Common myeloid progenitor, CD34-positive (primary cell): ENCODE data around the gene CADPS.

Source experiments
- CTCF ChIA-PET: fragments of 350-600 bp; sonication (Branson Sonifier 250); formaldehyde crosslinking; loops from one replicate; lab custom pipeline; 2021; ENCODE audit warnings: antibody characterized with exemption; lab: Charles Lee
- POLR2A ChIA-PET: fragments of 350-600 bp; sonication (Branson Sonifier 250); formaldehyde crosslinking; loops from one replicate; lab custom pipeline; 2021; ENCODE audit warnings: antibody characterized with exemption; lab: Charles Lee
- DNase-seq, 3 donors: peaks; one replicate each; pipeline versions ENCODE4 v3.0.0 to v3.0.0-alpha.2; 2013
- H3K27ac ChIP-seq, 2 experiments: 1 replicate in 1 of 2; 2 replicates in 1 of 2; pipeline ENCODE4 v1.7.0; 2013; ENCODE audit warnings: inconsistent platforms in 2 of 2, low read length in 2 of 2, mild to moderate bottlenecking in 2 of 2, low read depth in 1 of 2, moderate library complexity in 1 of 2; ENCODE audit not compliant: severe bottlenecking in 2 of 2, insufficient read depth in 1 of 2, poor library complexity in 1 of 2
- H3K27me3 ChIP-seq, 5 experiments: replicated peaks in 2 of 5; 1 replicate in 3 of 5; 2 replicates in 2 of 5; pipeline versions ENCODE4 v1.6.1 to v1.7.0; 2013; ENCODE audit warnings: low read length in 4 of 5, mild to moderate bottlenecking in 2 of 5, moderate library complexity in 2 of 5, inconsistent platforms in 1 of 5; ENCODE audit not compliant: insufficient read depth in 5 of 5, control insufficient read depth in 4 of 5
- H3K36me3 ChIP-seq, 4 experiments: 1 replicate in 2 of 4; 2 replicates in 2 of 4; pipeline versions ENCODE4 v1.6.1 to v1.7.0; 2013; ENCODE audit warnings: low read length in 3 of 4, control low read depth in 1 of 4, mild to moderate bottlenecking in 1 of 4; ENCODE audit not compliant: control insufficient read depth in 4 of 4, insufficient read depth in 4 of 4
- H3K4me1 ChIP-seq, 4 experiments: 1 replicate in 3 of 4; 2 replicates in 1 of 4; pipeline versions ENCODE4 v1.6.1 to v1.7.1; 2013; ENCODE audit warnings: low read length in 3 of 4, mild to moderate bottlenecking in 3 of 4, control low read depth in 1 of 4, inconsistent platforms in 1 of 4, moderate library complexity in 1 of 4; ENCODE audit not compliant: control insufficient read depth in 4 of 4, insufficient read depth in 4 of 4; ENCODE audit errors: control extremely low read depth in 1 of 4
- H3K4me3 ChIP-seq, 7 experiments: 1 replicate in 4 of 7; 2 replicates in 3 of 7; pipeline versions ENCODE4 v1.5.1 to v1.7.0; 2013; ENCODE audit warnings: mild to moderate bottlenecking in 7 of 7, low read length in 6 of 7, moderate library complexity in 6 of 7, inconsistent platforms in 2 of 7, low read depth in 2 of 7, control low read depth in 1 of 7; ENCODE audit not compliant: insufficient read depth in 4 of 7, control insufficient read depth in 1 of 7; ENCODE audit errors: extremely low read depth in 1 of 7
- H3K9me3 ChIP-seq, 5 experiments: 1 replicate in 4 of 5; 2 replicates in 1 of 5; pipeline versions ENCODE4 v1.6.1 to v1.7.1; 2013; ENCODE audit warnings: low read length in 4 of 5, mild to moderate bottlenecking in 2 of 5, inconsistent platforms in 1 of 5, low read depth in 1 of 5, moderate library complexity in 1 of 5; ENCODE audit not compliant: control insufficient read depth in 4 of 5, insufficient read depth in 2 of 5; ENCODE audit errors: control extremely low read depth in 1 of 5
- WGBS: methylation state at CpG from one replicate; pipeline ENCODE4 v1.1.5; 2013; ENCODE audit not compliant: insufficient coverage; 5-methylcytosine and 5-hydroxymethylcytosine counted together

The CADPS gene

GRCh38 chr3:62374341-62375218 lies 500.6 kb downstream of the CADPS start:
- Histone ChIP-seq H3K4me1 (peaks cover 0 to 28% (median 10%) of the 10 kb centered on the region in 4 experiments), H3K27me3 (peaks cover 10 to 100% (median 56%) of the 10 kb centered on the region in 5 experiments), H3K4me3 (peak overlapping the region in 4 of 7 experiments; percentile 3 to 37 (median 32)), H3K9me3 (peaks cover 0 to 2% (median 0%) of the 10 kb centered on the region in 5 experiments), H3K27ac (no peak overlapping the region), H3K36me3 (no peaks in the 10 kb centered on the region)
- ChIA-PET POLR2A (no interaction called here), CTCF (interaction anchor here (1.1 kb wide), 1 partner anchor 14 kb away, joined by 3 read pairs; no protein-coding TSS in a partner anchor)
- DNase-seq, result no peak
- WGBS, result 5% methylated on average over 10 of the region's 30 CpGs

GRCh38 chr3:62373714-62374333 lies 501.4 kb downstream of the CADPS start:
- Histone ChIP-seq H3K4me1 (peaks cover 0 to 35% (median 12%) of the 10 kb centered on the region in 4 experiments), H3K36me3 (no peaks in the 10 kb centered on the region), H3K9me3 (peaks cover 0 to 2% (median 0%) of the 10 kb centered on the region in 5 experiments), H3K4me3 (peak overlapping the region in 4 of 7 experiments; percentile 22 to 37 (median 32)), H3K27me3 (peaks cover 6 to 100% (median 53%) of the 10 kb centered on the region in 5 experiments), H3K27ac (no peak overlapping the region)
- WGBS, result 4% methylated on average over 44 of the region's 47 CpGs
- DNase-seq, result peak in 1 of 3 donors; percentile 34
- POLR2A ChIA-PET, result no interaction called here
- CTCF ChIA-PET, result interaction anchor here (1.1 kb wide), 1 partner anchor 14 kb away, joined by 3 read pairs; no protein-coding TSS in a partner anchor

GRCh38 chr3:62373215-62373614 lies 502.0 kb downstream of the CADPS start, which contains the start of gene FEZF2:
Gene FEZF2 (minus strand): TSS chr3:62373550. CDS start chr3:62372868, 682 bp downstream.
- Histone ChIP-seq H3K4me1 (peaks cover 0 to 36% (median 14%) of the 10 kb centered on the region in 4 experiments), H3K27ac (no peak within 1 kb of the TSS)
- WGBS, result 8% methylated on average over 8 of the region's 28 CpGs

GRCh38 chr3:62372621-62373041 lies 502.6 kb downstream of the CADPS start:
- H3K36me3 ChIP-seq, result no peaks in the 10 kb centered on the region
- peaks cover 0 to 37% (median 15%) of the 10 kb centered on the region in 4 experiments for H3K4me1 ChIP-seq
- POLR2A ChIA-PET, result no interaction called here
- CTCF ChIA-PET, result interaction anchor here (0.7 kb wide), 1 partner anchor 41 kb away, joined by 3 read pairs; no protein-coding TSS in a partner anchor
- no peak for DNase-seq
- peaks cover 0 to 2% (median 0%) of the 10 kb centered on the region in 5 experiments for H3K9me3 ChIP-seq
- peaks cover 6 to 100% (median 55%) of the 10 kb centered on the region in 5 experiments for H3K27me3 ChIP-seq
- no peak overlapping the region for H3K4me3 ChIP-seq
- no peak overlapping the region for H3K27ac ChIP-seq
- 4% methylated on average over 28 of the region's 30 CpGs for WGBS

More at GRCh38 chr3:62373215-62373614, 502.0 kb downstream of the CADPS start, which contains the start of gene FEZF2:
- CTCF ChIA-PET, result no interaction called here
- POLR2A ChIA-PET, result no interaction called here
- no peak for DNase-seq
- Histone ChIP-seq H3K4me3 (peak within 1 kb of the TSS in 4 of 7 experiments; percentile 22 to 37 (median 32)), H3K9me3 (peaks cover 0 to 2% (median 0%) of the 10 kb centered on the region in 5 experiments), H3K27me3 (peaks cover 6 to 100% (median 51%) of the 10 kb centered on the region in 5 experiments), H3K36me3 (no peaks in the 10 kb centered on the region)

GRCh38 chr3:62371720-62372591 lies 503.3 kb downstream of the CADPS start:
- Histone ChIP-seq H3K27ac (no peak overlapping the region), H3K4me3 (no peak overlapping the region), H3K27me3 (peaks cover 6 to 100% (median 55%) of the 10 kb centered on the region in 5 experiments), H3K4me1 (peaks cover 0 to 37% (median 15%) of the 10 kb centered on the region in 4 experiments), H3K9me3 (peaks cover 0 to 2% (median 0%) of the 10 kb centered on the region in 5 experiments), H3K36me3 (no peaks in the 10 kb centered on the region)
- DNase-seq, result no peak
- ChIA-PET CTCF (interaction anchor here (0.7 kb wide), 1 partner anchor 41 kb away, joined by 3 read pairs; no protein-coding TSS in a partner anchor), POLR2A (no interaction called here)
- WGBS, result 3% methylated on average over 52 of the region's 66 CpGs
